H1 (cell line): ENCODE data around the gene GREB1. TPM values are rescaled to one million over a fixed set of nuclear protein-coding genes. Genes with fewer than 3 reads are reported as not detected.

Source experiments
- ASH2L ChIP-seq: fragments of 200-600, 300-600 bp; sonication (generic); IDR thresholded peaks from one replicate; pipeline ENCODE4 v1.7.1; 2017; ENCODE audit warnings: low read length
- BCL11A ChIP-seq, 2 experiments: IDR thresholded peaks; one replicate each; pipeline ENCODE4 v1.6.1; 2011; ENCODE audit warnings: low read depth in 2 of 2, low read length in 2 of 2, mild to moderate bottlenecking in 2 of 2
- HDAC6 ChIP-seq: IDR thresholded peaks from one replicate; pipeline ENCODE4 v1.7.1; 2012; ENCODE audit warnings: low read depth, mild to moderate bottlenecking, inconsistent platforms, low read length, moderate library complexity
- NANOG ChIP-seq: IDR thresholded peaks from 2 replicates; pipeline ENCODE4 v1.6.1; 2011; ENCODE audit warnings: low read length, low read depth, mild to moderate bottlenecking, inconsistent platforms; ENCODE audit not compliant: insufficient read depth, poor library complexity, severe bottlenecking
- SIRT6 ChIP-seq: IDR thresholded peaks from one replicate; pipeline ENCODE4 v1.7.1; 2012; ENCODE audit warnings: low read length, inconsistent platforms
- SP1 ChIP-seq: IDR thresholded peaks from 2 replicates; pipeline ENCODE4 v1.6.1; 2011; ENCODE audit warnings: low read depth, low read length
- SP4 ChIP-seq: IDR thresholded peaks from 2 replicates; pipeline ENCODE4 v1.6.1; 2012; ENCODE audit warnings: low read length, inconsistent platforms
- polyA plus RNA-seq, 7 experiments: library from polyadenylated mRNA; depleted of rRNA in 3 of 7; stranded (reverse) in 5 of 7; unstranded in 2 of 7; fragments of >200 nt in 5 of 7; fragments of 200-250 nt in 2 of 7; gene quantifications; 1 replicate in 5 of 7; 2 replicates in 1 of 7; 4 replicates in 1 of 7; pipeline versions ENCODE4 v1.2.1 to v1.2.3, GENCODE V29; 2011 to 2013; ENCODE audit warnings: missing spikeins in 2 of 7, mixed read lengths in 2 of 7
- total RNA-seq: library from RNA; stranded (reverse); fragmentation: NEBNext Ultra II Directional; extraction: Animal tissue kit (Norgen Biotek cat#: 25700); gene quantifications from 2 replicates; pipeline ENCODE4 v1.2.1, GENCODE V29; 2021

Gene GREB1
- total and polyA plus RNA-seq, 2 of the 8 experiments (the other 6 are each of a cell fraction or from before 2014, with no cell fraction given): 7.9 to 43.4 TPM

DNA sequence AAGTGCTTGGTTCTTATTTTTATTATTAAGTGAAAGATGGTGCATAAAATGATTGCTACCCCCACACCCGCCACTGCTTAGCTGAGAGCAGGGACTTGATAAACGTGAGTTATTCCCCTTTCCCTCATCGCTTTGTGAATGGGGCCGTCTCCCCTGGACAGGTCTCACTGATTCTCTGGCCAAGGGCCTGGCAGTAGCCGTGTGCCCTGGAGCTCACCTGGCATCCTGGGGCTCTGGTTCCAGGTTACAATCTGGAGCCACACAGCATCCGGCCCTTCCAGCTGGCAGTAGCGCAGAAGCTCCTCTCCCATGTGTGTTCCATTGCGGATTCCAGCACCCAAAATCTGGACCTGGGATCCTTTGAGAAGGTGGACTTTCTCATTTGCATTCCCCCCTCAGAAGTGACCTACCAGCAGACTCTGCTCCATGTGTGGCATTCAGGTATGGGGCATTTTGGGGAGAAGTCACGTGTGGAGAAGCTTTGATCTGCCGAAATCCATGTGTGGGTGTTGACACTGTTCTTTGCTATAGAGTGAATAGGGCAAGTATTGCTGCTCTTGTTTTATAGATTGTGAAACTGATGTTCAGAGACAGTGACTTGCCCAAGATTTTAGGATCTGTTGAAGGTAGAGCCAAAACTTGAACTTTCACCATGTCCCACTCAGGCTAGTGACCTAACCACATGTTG lies 63.8 kb downstream of the GREB1 start (continued):
- TF ChIP-seq HDAC6 (no peak), SP4 (no peak), BCL11A (IDR thresholded peaks at IDR 0.05; ENCODE audit: low read depth in 2 of 2, low read length in 2 of 2) (no peak), SP1 (no peak), ASH2L (no peak), NANOG (no peak), SIRT6 (no peak)
